Subcutaneous adipose tissue (tissue), 4 donors: ENCODE measurements around the gene PTHLH. TPM values are rescaled to one million over a fixed set of nuclear protein-coding genes. Genes with fewer than 3 reads are reported as not detected.

Experiments
- total RNA-seq, 4 donors: library from RNA; depleted of rRNA; stranded (reverse); fragments of >200 nt; gene quantifications; one replicate each; pipeline ENCODE4 v1.1.0, GENCODE V29; 2016
- TF ChIP-seq, protein P1 (sequence below): fragments of 450-650 bp; IDR thresholded peaks from one replicate; pipeline ENCODE4 v1.5.1; 2016; ENCODE audit warnings: low read depth, mild to moderate bottlenecking, control low read depth, antibody characterized with exemption, moderate library complexity

Gene PTHLH
- total RNA-seq, 4 donors from 2014 or later, result 1.7 to 4.2 (median 1.8) TPM; not detected in 1

DNA sequence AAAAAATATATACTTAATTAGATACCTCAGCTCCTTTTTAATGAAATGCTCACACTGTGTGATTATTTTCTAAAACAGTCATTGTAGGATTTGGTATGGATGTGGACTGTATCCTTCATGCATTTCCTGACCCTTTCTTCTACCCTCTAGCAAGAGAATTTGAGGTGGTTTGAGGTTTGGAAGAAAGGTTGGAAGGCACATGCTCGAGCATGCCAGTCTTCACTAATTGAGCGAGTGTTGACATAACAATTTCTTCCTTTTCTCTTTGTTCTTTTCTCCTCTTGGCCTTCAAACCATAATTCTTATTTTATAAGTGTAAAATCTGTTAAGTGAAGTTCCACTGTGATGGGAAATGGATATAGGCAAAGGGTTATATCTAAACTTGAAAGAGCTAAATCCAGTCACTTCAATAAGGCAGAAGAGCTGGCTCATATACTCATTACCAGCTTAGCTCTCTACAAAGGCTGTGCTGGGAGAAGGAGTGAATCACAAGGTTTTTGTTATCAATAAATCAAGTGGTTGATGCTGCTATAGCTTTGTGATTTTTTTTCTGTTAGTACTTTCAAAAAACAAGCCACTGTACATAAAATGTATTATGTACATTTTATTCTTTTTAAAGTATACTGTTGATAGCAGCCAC lies 16.2 kb upstream of the PTHLH start:
- TF ChIP-seq, protein P1, sequence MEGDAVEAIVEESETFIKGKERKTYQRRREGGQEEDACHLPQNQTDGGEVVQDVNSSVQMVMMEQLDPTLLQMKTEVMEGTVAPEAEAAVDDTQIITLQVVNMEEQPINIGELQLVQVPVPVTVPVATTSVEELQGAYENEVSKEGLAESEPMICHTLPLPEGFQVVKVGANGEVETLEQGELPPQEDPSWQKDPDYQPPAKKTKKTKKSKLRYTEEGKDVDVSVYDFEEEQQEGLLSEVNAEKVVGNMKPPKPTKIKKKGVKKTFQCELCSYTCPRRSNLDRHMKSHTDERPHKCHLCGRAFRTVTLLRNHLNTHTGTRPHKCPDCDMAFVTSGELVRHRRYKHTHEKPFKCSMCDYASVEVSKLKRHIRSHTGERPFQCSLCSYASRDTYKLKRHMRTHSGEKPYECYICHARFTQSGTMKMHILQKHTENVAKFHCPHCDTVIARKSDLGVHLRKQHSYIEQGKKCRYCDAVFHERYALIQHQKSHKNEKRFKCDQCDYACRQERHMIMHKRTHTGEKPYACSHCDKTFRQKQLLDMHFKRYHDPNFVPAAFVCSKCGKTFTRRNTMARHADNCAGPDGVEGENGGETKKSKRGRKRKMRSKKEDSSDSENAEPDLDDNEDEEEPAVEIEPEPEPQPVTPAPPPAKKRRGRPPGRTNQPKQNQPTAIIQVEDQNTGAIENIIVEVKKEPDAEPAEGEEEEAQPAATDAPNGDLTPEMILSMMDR, result no peak

DNA sequence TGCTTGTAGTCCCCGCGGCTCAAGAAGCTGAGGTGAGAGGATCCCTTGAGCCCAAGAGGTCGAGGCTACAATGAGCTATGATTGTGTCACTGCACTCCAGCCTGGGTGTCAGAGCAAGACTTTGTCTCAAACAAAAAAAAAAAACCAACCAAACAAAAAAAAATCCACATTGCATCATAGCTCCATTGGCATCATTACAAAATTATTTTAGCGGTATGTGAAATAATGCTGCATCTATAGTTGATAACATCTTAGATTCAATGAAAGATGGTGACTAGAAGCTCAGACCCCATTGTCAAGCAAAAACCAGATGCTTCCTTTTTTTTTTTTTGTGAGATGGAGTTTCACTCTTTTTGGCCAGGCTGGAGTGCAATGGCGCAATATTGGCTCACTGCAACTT lies 14.8 kb upstream of the PTHLH start:
- TF ChIP-seq, protein P1, result no peak

DNA sequence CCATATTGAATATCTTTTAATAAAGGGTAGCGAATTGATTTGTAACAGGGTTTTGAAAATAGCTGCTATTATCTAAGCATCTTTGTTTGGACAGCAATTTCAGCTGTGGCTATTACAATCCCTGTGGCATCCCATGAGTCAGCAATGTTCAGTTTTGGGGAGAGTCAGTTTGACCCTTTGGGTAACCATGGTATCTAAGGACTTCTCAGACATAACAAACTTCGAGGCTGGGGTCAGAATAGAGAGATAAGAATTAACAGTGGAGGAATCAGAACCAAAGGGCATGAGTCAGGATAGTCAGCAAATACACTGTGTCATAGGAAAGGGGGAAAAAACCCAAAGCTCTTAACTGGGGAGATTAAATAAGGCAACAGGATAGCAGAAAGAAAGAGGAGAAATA lies 11.7 kb upstream of the PTHLH start:
- TF ChIP-seq, protein P1, result no peak

DNA sequence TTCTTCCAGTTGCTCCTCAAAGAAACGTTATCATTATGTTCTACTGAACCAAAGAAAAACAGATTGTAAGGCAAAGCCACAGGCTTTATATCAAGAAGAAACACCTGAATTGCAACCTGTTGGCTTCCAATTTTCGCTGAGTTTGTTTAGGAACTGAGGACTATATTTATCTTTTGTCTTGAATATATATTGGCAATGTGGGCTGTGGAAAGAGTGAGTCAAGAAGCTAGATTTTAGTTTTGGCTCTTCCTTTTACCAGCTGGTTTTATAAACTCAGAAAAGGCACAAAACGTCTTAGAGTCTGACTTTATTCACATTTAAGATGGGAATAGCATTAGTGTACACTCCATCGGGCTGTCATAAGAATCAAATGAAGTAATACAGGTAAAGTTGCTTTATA lies 10.4 kb upstream of the PTHLH start:
- TF ChIP-seq, protein P1, result no peak

DNA sequence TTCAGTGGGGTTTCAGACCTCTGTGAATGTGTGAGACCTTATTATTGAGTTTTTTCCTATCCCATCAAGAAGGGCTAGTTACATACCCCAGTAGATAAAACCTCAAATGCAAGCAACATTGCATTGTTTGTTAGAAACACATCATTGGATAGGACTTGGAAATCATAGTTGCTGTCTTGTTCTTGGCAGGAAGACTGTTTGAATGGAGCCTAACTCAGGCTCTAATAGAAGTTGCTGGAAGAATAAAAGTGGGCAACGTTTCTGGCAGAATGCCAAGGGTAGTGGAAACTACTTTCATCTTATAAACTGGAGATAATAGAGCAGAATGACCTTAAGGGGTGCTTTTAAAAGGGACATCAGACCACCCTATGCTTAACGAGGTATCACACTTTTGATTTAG lies 9.9 kb upstream of the PTHLH start:
- TF ChIP-seq, protein P1, result no peak

DNA sequence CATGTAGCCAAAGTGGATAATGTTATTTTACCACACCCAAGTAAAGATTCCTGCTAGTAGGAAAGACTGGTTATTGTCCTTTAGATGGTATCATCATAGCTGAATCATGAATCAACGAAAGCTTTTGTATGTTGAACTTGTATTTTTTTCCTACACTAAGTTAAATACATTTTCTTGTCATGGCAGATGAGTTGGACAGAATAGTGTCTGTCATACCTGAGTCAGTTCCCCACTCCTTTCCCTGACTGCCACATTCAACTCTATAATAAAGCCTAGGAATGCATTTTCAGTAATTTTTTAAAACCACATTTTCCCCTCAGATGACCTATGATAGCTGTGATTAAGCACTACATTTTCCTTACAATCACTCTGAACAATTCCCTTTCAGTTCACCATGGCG lies 9.3 kb upstream of the PTHLH start:
- TF ChIP-seq, protein P1, result no peak

DNA sequence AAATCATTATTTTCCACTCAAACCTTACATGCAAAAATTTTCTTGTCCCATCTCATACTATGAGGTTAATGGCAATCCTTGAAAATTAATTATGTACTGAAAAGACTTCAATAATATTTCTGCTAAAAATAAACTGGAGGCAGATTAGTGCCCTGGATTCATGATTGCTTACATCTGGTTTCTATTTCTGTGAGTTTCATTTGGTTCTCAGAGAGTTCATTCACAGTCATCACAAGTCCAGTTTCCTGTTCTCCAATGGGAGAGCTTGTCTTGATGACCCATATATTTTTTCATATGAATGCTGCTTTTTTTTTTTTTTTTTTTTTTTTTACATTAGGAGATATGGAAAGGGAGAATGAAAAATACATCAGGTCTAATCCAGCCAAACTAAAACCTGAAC lies 6.6 kb upstream of the PTHLH start:
- TF ChIP-seq, protein P1, result no peak
